GM23338 (cell line): Measurements from ENCODE around the gene CCDC138. TPM values are rescaled to one million over a fixed set of nuclear protein-coding genes. Genes with fewer than 3 reads are reported as not detected.

Experiments used
- ATAC-seq: fragments of 200-7000 bp; cut with Tn5 transposase; 3 replicates; pipeline ENCODE4 v1.9.1; 2020
- DNase-seq: peaks from one replicate; pipeline ENCODE4 v3.0.0-alpha.2; 2015; ENCODE audit warnings: low spot score
- H2AFZ ChIP-seq: fragments of 200-600 bp; sonication (generic); 2 replicates; pipeline ENCODE4 v1.8.0; 2016; ENCODE audit warnings: antibody characterized with exemption, mild to moderate bottlenecking, moderate library complexity
- H3F3A ChIP-seq: fragments of 200-600 bp; sonication (generic); replicated peaks from 2 replicates; pipeline ENCODE4 v1.8.0; 2017; ENCODE audit warnings: antibody characterized with exemption, mixed run types, low read depth
- H3K27ac ChIP-seq: fragments of 200-600 bp; sonication (generic); 2 replicates; pipeline ENCODE4 v1.6.1; 2016; ENCODE audit warnings: low read depth
- H3K27me3 ChIP-seq: fragments of 200-600 bp; sonication (generic); 2 replicates; pipeline ENCODE4 v1.8.0; 2016; ENCODE audit warnings: mild to moderate bottlenecking, mixed run types, moderate library complexity; ENCODE audit not compliant: insufficient read depth
- H3K36me3 ChIP-seq: fragments of 200-600 bp; sonication (generic); 2 replicates; pipeline ENCODE4 v1.8.0; 2016; ENCODE audit warnings: mild to moderate bottlenecking; ENCODE audit not compliant: insufficient read depth
- H3K4me1 ChIP-seq: fragments of 200-600 bp; sonication (generic); 2 replicates; pipeline ENCODE4 v1.8.0; 2016; ENCODE audit warnings: mild to moderate bottlenecking, moderate library complexity; ENCODE audit not compliant: insufficient read depth
- H3K4me2 ChIP-seq: fragments of 200-600 bp; sonication (generic); 2 replicates; pipeline ENCODE4 v1.7.1; 2017; ENCODE audit warnings: mixed run types
- H3K4me3 ChIP-seq: fragments of 200-600 bp; sonication (generic); 2 replicates; pipeline ENCODE4 v1.6.1; 2016; ENCODE audit warnings: mixed run types
- H3K79me2 ChIP-seq: fragments of 200-600 bp; sonication (generic); replicated peaks from 2 replicates; pipeline ENCODE4 v1.8.0; 2017; ENCODE audit warnings: mild to moderate bottlenecking; ENCODE audit not compliant: insufficient read depth
- H3K9me2 ChIP-seq: fragments of 200-600 bp; sonication (generic); 2 replicates; pipeline ENCODE4 v1.8.0; 2017; ENCODE audit not compliant: insufficient read depth
- H4K20me1 ChIP-seq: fragments of 200-600 bp; sonication (generic); replicated peaks from 2 replicates; pipeline ENCODE4 v1.8.0; 2017; ENCODE audit warnings: mild to moderate bottlenecking; ENCODE audit not compliant: insufficient read depth
- H3K27ac Mint-ChIP-seq: 2 replicates; pipeline ENCODE4 v1.8.0; 2020; ENCODE audit warnings: inconsistent platforms, mild to moderate bottlenecking, moderate library complexity, mixed read lengths
- H3K27me3 Mint-ChIP-seq: 3 replicates; pipeline ENCODE4 v1.8.0; 2022; ENCODE audit warnings: low read depth, mild to moderate bottlenecking, moderate library complexity, mixed read lengths, inconsistent platforms; ENCODE audit not compliant: insufficient read depth, poor library complexity
- H3K36me3 Mint-ChIP-seq: 3 replicates; pipeline ENCODE4 v1.8.0; 2021; ENCODE audit warnings: low read depth, mild to moderate bottlenecking, inconsistent platforms, moderate library complexity, mixed read lengths
- H3K4me1 Mint-ChIP-seq: 3 replicates; pipeline ENCODE4 v1.8.0; 2020; ENCODE audit warnings: mild to moderate bottlenecking, inconsistent platforms, mixed read lengths
- H3K4me3 Mint-ChIP-seq: 3 replicates; pipeline ENCODE4 v1.8.0; 2021; ENCODE audit warnings: moderate library complexity, mild to moderate bottlenecking, inconsistent platforms, mixed read lengths
- H3K9me3 Mint-ChIP-seq: 3 replicates; pipeline ENCODE4 v1.8.0; 2020; ENCODE audit warnings: moderate library complexity, mild to moderate bottlenecking, inconsistent platforms, mixed read lengths
- CREB1 ChIP-seq: fragments of 250-450 bp; sonication (Bioruptor Pico); IDR thresholded peaks from 2 replicates; pipeline ENCODE4 v1.5.0; 2020; ENCODE audit warnings: low read depth, mild to moderate bottlenecking, moderate library complexity
- CTCF ChIP-seq, 2 experiments: fragments of 200-600 bp in 1 of 2; sonication (generic) in 1 of 2; conservative IDR thresholded peaks; 2 replicates each; pipeline versions ENCODE4 v1.5.1 to v1.6.1; 2016 to 2017; ENCODE audit warnings: antibody characterized with exemption in 2 of 2, low read depth in 2 of 2, mild to moderate bottlenecking in 2 of 2, moderate library complexity in 1 of 2
- ETS1 ChIP-seq: IDR thresholded peaks from 2 replicates; pipeline ENCODE4 v1.6.1; 2016; ENCODE audit warnings: antibody characterized with exemption
- EZH2 ChIP-seq: fragments of 200-600 bp; sonication (generic); IDR thresholded peaks from one replicate; pipeline ENCODE4 v1.8.0; 2017; ENCODE audit warnings: antibody characterized with exemption, mild to moderate bottlenecking, low read depth; ENCODE audit not compliant: unreplicated experiment
- EZH2phosphoT487 ChIP-seq: fragments of 200-600 bp; sonication (generic); IDR thresholded peaks from one replicate; pipeline ENCODE4 v1.8.1; 2018; ENCODE audit warnings: antibody characterized with exemption; ENCODE audit not compliant: unreplicated experiment
- JUNB ChIP-seq: IDR thresholded peaks from one replicate; pipeline ENCODE4 v1.6.1; 2016; ENCODE audit warnings: antibody characterized with exemption; ENCODE audit not compliant: unreplicated experiment
- NANOG ChIP-seq: IDR thresholded peaks from 2 replicates; pipeline ENCODE4 v1.6.1; 2016; ENCODE audit warnings: antibody characterized with exemption, borderline replicate concordance
- POLR2AphosphoS5 ChIP-seq: IDR thresholded peaks from 2 replicates; pipeline ENCODE4 v1.6.1; 2016; ENCODE audit warnings: antibody characterized with exemption, low read depth
- REST ChIP-seq: IDR thresholded peaks from one replicate; pipeline ENCODE4 v1.6.1; 2018; ENCODE audit warnings: antibody characterized with exemption; ENCODE audit not compliant: unreplicated experiment
- STAT1 ChIP-seq: IDR thresholded peaks from one replicate; pipeline ENCODE4 v1.6.1; 2016; ENCODE audit warnings: antibody characterized with exemption; ENCODE audit not compliant: unreplicated experiment
- ZNF114 ChIP-seq: fragments of 250-450 bp; sonication (Bioruptor Pico); IDR thresholded peaks from 2 replicates; pipeline ENCODE4 v1.5.0; 2020; ENCODE audit warnings: mild to moderate bottlenecking, moderate library complexity
- ZNF331 ChIP-seq: fragments of 250-450 bp; sonication (Bioruptor Pico); IDR thresholded peaks from 2 replicates; pipeline ENCODE4 v1.5.0; 2020; ENCODE audit warnings: low read depth, mild to moderate bottlenecking, moderate library complexity
- ZNF462 ChIP-seq: fragments of 250-450 bp; sonication (Bioruptor Pico); IDR thresholded peaks from 2 replicates; pipeline ENCODE4 v1.5.0; 2020; ENCODE audit warnings: mild to moderate bottlenecking, moderate library complexity
- polyA plus RNA-seq: library from polyadenylated mRNA; unstranded; fragments of >200 nt; fragmentation: Nextera tagmentation; extraction: Ambion mirVana; gene quantifications from 2 replicates; pipeline ENCODE4 v1.2.1, GENCODE V29; 2016
- total RNA-seq: library from RNA; depleted of rRNA; stranded (reverse); fragments of >200 nt; shearing (Covaris generic); gene quantifications from 2 replicates; pipeline ENCODE4 v1.2.3, GENCODE V29; 2014

CCDC138 gene
- total and polyA plus RNA-seq, 2 experiments from 2014 or later: 30.8 to 31.6 TPM

GRCh38 chr2:108911807-108912628 lies 125.4 kb downstream of the CCDC138 start:
- H3K79me2 ChIP-seq: no peaks in the 10 kb centered on the region
- H3K27ac ChIP-seq: no peak overlapping the region
- H3K9me2 ChIP-seq: no peaks in the 10 kb centered on the region
- no peaks in the 10 kb centered on the region for H3F3A ChIP-seq
- TF ChIP-seq STAT1: no peak
- no peak for TF ChIP-seq CREB1 (CRISPR knock-in tag)
- TF ChIP-seq ZNF114 (CRISPR knock-in tag): no peak
- no peak for TF ChIP-seq POLR2AphosphoS5
- no peak for TF ChIP-seq REST
- TF ChIP-seq EZH2phosphoT487: no peak
- TF ChIP-seq ZNF462 (CRISPR knock-in tag): no peak
- no peak for TF ChIP-seq ZNF331 (CRISPR knock-in tag)
- TF ChIP-seq CTCF (conservative IDR thresholded peaks at IDR 0.05; ENCODE audit: low read depth in 2 of 2): no peak
- no peak for TF ChIP-seq EZH2
- no peak for TF ChIP-seq NANOG
- TF ChIP-seq JUNB: no peak
- TF ChIP-seq ETS1: no peak
- no peaks in the 10 kb centered on the region; the same call in 2 of the 3 replicates for H3K36me3 Mint-ChIP-seq
- H4K20me1 ChIP-seq: no peaks in the 10 kb centered on the region
- no peak overlapping the region for H3K4me3 Mint-ChIP-seq
- no peak for DNase-seq
- no peak overlapping the region for H3K4me2 ChIP-seq
- ATAC-seq: no peak
- no peaks in the 10 kb centered on the region for H3K27me3 Mint-ChIP-seq
- H3K36me3 ChIP-seq: no peaks in the 10 kb centered on the region
- H3K4me1 ChIP-seq: no peaks in the 10 kb centered on the region
- no peak overlapping the region for H2AFZ ChIP-seq
- no peak overlapping the region for H3K27ac Mint-ChIP-seq
- H3K4me3 ChIP-seq: no peak overlapping the region
- no peaks in the 10 kb centered on the region for H3K27me3 ChIP-seq
- H3K9me3 Mint-ChIP-seq: no peaks in the 10 kb centered on the region
- no peaks in the 10 kb centered on the region; the same call in 2 of the 3 replicates for H3K4me1 Mint-ChIP-seq
